IMR-90 (cell line): ENCODE data around the gene TTLL12.

ENCODE experiments used
- BHLHE40 ChIP-seq: fragments of 150-350 bp; IDR thresholded peaks from 2 replicates; pipeline ENCODE4 v1.6.1; 2016; ENCODE audit warnings: mild to moderate bottlenecking, low read depth, low read length
- CEBPB ChIP-seq: IDR thresholded peaks from 2 replicates; pipeline ENCODE4 v1.6.1; 2012; ENCODE audit warnings: low read depth, low read length, improper control_type of control experiment
- FOS ChIP-seq: fragments of 150-350 bp; IDR thresholded peaks from 2 replicates; pipeline ENCODE4 v1.6.1; 2016; ENCODE audit warnings: low read depth, low read length
- POLR2A ChIP-seq: IDR thresholded peaks from 2 replicates; pipeline ENCODE4 v1.6.1; 2012; ENCODE audit warnings: mild to moderate bottlenecking, low read depth, low read length
- SMC3 ChIP-seq: fragments of 150-350 bp; IDR thresholded peaks from 2 replicates; pipeline ENCODE4 v1.6.1; 2016; ENCODE audit warnings: low read depth, mild to moderate bottlenecking, antibody characterized with exemption, low read length, moderate library complexity
- TF ChIP-seq, protein P1 (sequence below): conservative IDR thresholded peaks from 2 replicates; pipeline ENCODE4 v1.5.1; 2012; ENCODE audit warnings: mild to moderate bottlenecking, low read depth, low read length, improper control_type of control experiment
- TF ChIP-seq, protein P2 (sequence below): fragments of 150-350 bp; IDR thresholded peaks from 2 replicates; pipeline ENCODE4 v1.6.1; 2016; ENCODE audit warnings: low read depth, mild to moderate bottlenecking, low read length, moderate library complexity, borderline replicate concordance

DNA sequence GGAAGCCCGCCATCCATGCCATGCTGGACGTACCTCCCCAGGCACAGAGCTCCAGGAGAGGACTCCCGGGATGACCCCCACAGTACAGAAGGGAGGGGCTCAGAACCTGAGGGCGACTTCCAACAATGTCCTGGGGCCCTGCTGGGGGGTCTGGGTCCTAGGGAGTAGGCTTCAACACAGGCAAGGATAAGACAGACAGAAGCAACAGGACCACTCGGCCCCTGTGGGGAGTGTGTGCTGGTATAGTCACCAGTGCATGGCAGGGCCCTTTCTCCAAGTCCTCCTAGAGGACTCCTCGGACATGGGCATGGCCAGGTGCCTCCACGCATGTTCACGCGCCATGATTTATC lies 16.8 kb downstream of the TTLL12 start:
- TF ChIP-seq, protein P1, sequence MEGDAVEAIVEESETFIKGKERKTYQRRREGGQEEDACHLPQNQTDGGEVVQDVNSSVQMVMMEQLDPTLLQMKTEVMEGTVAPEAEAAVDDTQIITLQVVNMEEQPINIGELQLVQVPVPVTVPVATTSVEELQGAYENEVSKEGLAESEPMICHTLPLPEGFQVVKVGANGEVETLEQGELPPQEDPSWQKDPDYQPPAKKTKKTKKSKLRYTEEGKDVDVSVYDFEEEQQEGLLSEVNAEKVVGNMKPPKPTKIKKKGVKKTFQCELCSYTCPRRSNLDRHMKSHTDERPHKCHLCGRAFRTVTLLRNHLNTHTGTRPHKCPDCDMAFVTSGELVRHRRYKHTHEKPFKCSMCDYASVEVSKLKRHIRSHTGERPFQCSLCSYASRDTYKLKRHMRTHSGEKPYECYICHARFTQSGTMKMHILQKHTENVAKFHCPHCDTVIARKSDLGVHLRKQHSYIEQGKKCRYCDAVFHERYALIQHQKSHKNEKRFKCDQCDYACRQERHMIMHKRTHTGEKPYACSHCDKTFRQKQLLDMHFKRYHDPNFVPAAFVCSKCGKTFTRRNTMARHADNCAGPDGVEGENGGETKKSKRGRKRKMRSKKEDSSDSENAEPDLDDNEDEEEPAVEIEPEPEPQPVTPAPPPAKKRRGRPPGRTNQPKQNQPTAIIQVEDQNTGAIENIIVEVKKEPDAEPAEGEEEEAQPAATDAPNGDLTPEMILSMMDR, result no peak
- TF ChIP-seq POLR2A, result no peak
- no peak for TF ChIP-seq BHLHE40
- TF ChIP-seq, protein P2, sequence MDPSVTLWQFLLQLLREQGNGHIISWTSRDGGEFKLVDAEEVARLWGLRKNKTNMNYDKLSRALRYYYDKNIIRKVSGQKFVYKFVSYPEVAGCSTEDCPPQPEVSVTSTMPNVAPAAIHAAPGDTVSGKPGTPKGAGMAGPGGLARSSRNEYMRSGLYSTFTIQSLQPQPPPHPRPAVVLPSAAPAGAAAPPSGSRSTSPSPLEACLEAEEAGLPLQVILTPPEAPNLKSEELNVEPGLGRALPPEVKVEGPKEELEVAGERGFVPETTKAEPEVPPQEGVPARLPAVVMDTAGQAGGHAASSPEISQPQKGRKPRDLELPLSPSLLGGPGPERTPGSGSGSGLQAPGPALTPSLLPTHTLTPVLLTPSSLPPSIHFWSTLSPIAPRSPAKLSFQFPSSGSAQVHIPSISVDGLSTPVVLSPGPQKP, result no peak
- TF ChIP-seq CEBPB, result no peak
- no peak for TF ChIP-seq FOS
- no peak for TF ChIP-seq SMC3
